H1 (cell line): ENCODE data around the gene LCT. TPM values are rescaled to one million over a fixed set of nuclear protein-coding genes. Genes with fewer than 3 reads are reported as not detected.

ENCODE experiments used
- POLR2A ChIP-seq, 2 experiments: IDR thresholded peaks; 1 replicate in 1 of 2; 2 replicates in 1 of 2; pipeline ENCODE4 v1.6.1; 2011; ENCODE audit warnings: low read depth in 2 of 2, low read length in 2 of 2, mild to moderate bottlenecking in 2 of 2; ENCODE audit errors: control extremely low read depth in 1 of 2
- polyA plus RNA-seq, 7 experiments: library from polyadenylated mRNA; depleted of rRNA in 3 of 7; stranded (reverse) in 5 of 7; unstranded in 2 of 7; fragments of >200 nt in 5 of 7; fragments of 200-250 nt in 2 of 7; gene quantifications; 1 replicate in 5 of 7; 2 replicates in 1 of 7; 4 replicates in 1 of 7; pipeline versions ENCODE4 v1.2.1 to v1.2.3, GENCODE V29; 2011 to 2013; ENCODE audit warnings: missing spikeins in 2 of 7, mixed read lengths in 2 of 7
- total RNA-seq: library from RNA; stranded (reverse); fragmentation: NEBNext Ultra II Directional; extraction: Animal tissue kit (Norgen Biotek cat#: 25700); gene quantifications from 2 replicates; pipeline ENCODE4 v1.2.1, GENCODE V29; 2021
- TF ChIP-seq, protein P1 (sequence below), 3 experiments: IDR thresholded peaks; 1 replicate in 2 of 3; 2 replicates in 1 of 3; pipeline versions ENCODE4 v1.5.1 to v1.6.1; 2011; ENCODE audit warnings: low read length in 3 of 3, mild to moderate bottlenecking in 3 of 3, inconsistent platforms in 2 of 3, low read depth in 1 of 3, moderate library complexity in 1 of 3; ENCODE audit not compliant: insufficient read depth in 1 of 3; ENCODE audit errors: control extremely low read depth in 1 of 3

LCT gene
- total and polyA plus RNA-seq, 2 of the 8 experiments (the other 6 are each of a cell fraction or from before 2014, with no cell fraction given): 0.06 TPM; not detected in 1

DNA sequence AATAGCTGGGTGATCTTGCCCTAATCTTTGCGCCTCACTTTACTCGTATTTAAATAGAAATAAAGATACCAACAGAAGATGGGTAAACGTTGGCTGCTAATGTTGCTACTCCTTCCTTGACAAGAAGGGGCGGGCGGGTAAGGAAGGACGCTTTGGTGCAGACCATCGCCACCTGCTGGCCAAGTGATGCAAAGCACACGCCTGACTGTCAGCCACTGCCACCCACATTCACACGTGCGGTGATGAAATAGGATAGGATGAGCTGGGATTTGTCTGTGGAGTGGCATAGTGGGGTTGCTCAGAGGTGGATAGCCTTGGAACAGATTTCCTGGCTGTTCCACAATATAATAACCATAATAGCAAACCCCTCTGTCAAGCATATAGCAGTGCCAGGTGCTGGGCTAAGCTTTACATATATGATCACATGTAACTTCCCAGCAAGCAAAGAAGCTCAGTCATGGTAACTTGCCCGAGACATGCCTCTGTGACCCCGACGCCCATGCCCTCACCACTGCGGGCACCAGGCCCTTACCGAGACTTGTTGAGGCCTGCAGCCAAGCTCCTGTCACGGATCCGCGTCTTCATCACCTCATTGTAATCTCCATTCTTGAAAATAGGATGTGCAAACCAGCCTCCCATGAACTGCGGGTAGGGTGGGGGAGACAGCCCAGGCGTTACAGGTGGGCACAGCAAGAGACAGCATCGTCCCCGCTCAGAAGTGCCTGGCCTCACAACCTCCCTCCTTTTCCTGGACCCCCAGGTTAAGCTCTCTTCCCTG lies 39.3 kb downstream of the LCT start (continued):
- TF ChIP-seq, protein P1, sequence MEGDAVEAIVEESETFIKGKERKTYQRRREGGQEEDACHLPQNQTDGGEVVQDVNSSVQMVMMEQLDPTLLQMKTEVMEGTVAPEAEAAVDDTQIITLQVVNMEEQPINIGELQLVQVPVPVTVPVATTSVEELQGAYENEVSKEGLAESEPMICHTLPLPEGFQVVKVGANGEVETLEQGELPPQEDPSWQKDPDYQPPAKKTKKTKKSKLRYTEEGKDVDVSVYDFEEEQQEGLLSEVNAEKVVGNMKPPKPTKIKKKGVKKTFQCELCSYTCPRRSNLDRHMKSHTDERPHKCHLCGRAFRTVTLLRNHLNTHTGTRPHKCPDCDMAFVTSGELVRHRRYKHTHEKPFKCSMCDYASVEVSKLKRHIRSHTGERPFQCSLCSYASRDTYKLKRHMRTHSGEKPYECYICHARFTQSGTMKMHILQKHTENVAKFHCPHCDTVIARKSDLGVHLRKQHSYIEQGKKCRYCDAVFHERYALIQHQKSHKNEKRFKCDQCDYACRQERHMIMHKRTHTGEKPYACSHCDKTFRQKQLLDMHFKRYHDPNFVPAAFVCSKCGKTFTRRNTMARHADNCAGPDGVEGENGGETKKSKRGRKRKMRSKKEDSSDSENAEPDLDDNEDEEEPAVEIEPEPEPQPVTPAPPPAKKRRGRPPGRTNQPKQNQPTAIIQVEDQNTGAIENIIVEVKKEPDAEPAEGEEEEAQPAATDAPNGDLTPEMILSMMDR (IDR thresholded peaks at IDR 0.05; ENCODE audit: control extremely low read depth in 1 of 3, insufficient read depth in 1 of 3, low read depth in 1 of 3, low read length in 3 of 3): peak; percentile 97 to 100 (median 99)
- no peak for TF ChIP-seq POLR2A (IDR thresholded peaks at IDR 0.05; ENCODE audit: control extremely low read depth in 1 of 2, low read depth in 2 of 2, low read length in 2 of 2)
